GM12878 (cell line): Measurements from ENCODE around the gene FMOD. TPM values are rescaled to one million over a fixed set of nuclear protein-coding genes. Genes with fewer than 3 reads are reported as not detected.

Experiments used
- BMI1 ChIP-seq: fragments of 450-650 bp; IDR thresholded peaks from 2 replicates; pipeline ENCODE4 v1.6.1; 2016; ENCODE audit warnings: mild to moderate bottlenecking, moderate library complexity, borderline replicate concordance
- CBX5 ChIP-seq: sonication (generic); IDR thresholded peaks from 2 replicates; pipeline ENCODE4 v1.6.1; 2016; ENCODE audit warnings: low read depth, moderate library complexity, mild to moderate bottlenecking, inconsistent platforms
- CHD2 ChIP-seq: IDR thresholded peaks from 2 replicates; pipeline ENCODE4 v1.6.1; 2011; ENCODE audit warnings: low read depth, low read length, improper control_type of control experiment, borderline replicate concordance
- DPF2 ChIP-seq: fragments of 450-650 bp; IDR thresholded peaks from 2 replicates; pipeline ENCODE4 v1.6.1; 2017; ENCODE audit warnings: mild to moderate bottlenecking
- GABPA ChIP-seq: IDR thresholded peaks from 2 replicates; pipeline ENCODE4 v1.6.1; 2014; ENCODE audit warnings: antibody characterized with exemption, low read depth, mild to moderate bottlenecking, inconsistent platforms
- IKZF1 ChIP-seq: fragments of 450-650 bp; conservative IDR thresholded peaks from 2 replicates; pipeline ENCODE4 v1.6.1; 2017; ENCODE audit warnings: antibody characterized with exemption, mild to moderate bottlenecking
- KAT2A ChIP-seq: conservative IDR thresholded peaks from 2 replicates; pipeline ENCODE4 v1.6.1; 2011; ENCODE audit warnings: low read depth, low read length; ENCODE audit not compliant: control insufficient read depth
- KLF5 ChIP-seq: fragments of 450-650 bp; IDR thresholded peaks from 2 replicates; pipeline ENCODE4 v1.6.1; 2014; ENCODE audit warnings: mild to moderate bottlenecking; ENCODE audit not compliant: partially characterized antibody
- MYC ChIP-seq: IDR thresholded peaks from 2 replicates; pipeline ENCODE4 v1.6.1; 2011; ENCODE audit warnings: mild to moderate bottlenecking, low read length, moderate library complexity, inconsistent platforms; ENCODE audit not compliant: insufficient read depth, insufficient replicate concordance, insufficient read length, severe bottlenecking
- NFYA ChIP-seq: IDR thresholded peaks from 2 replicates; pipeline ENCODE4 v1.6.1; 2011; ENCODE audit warnings: low read depth, mild to moderate bottlenecking, low read length, improper control_type of control experiment, borderline replicate concordance
- PAX5 ChIP-seq: IDR thresholded peaks from 2 replicates; pipeline ENCODE4 v1.6.1; 2011; ENCODE audit warnings: low read depth, low read length, borderline replicate concordance
- POLR2A ChIP-seq: IDR thresholded peaks from 2 replicates; pipeline ENCODE4 v1.6.1; 2011; ENCODE audit warnings: low read depth, mild to moderate bottlenecking, low read length
- RCOR1 ChIP-seq: conservative IDR thresholded peaks from 2 replicates; pipeline ENCODE4 v1.6.1; 2012; ENCODE audit warnings: low read depth, low read length, improper control_type of control experiment
- RELA ChIP-seq: fragments of 450-650 bp; IDR thresholded peaks from 2 replicates; pipeline ENCODE4 v1.8.0; 2014; ENCODE audit warnings: borderline replicate concordance; ENCODE audit not compliant: partially characterized antibody
- SP1 ChIP-seq: IDR thresholded peaks from one replicate; pipeline ENCODE4 v1.6.1; 2011; ENCODE audit warnings: low read depth, low read length
- TARDBP ChIP-seq: IDR thresholded peaks from 2 replicates; pipeline ENCODE4 v1.6.1; 2016; ENCODE audit warnings: borderline replicate concordance
- WRNIP1 ChIP-seq: IDR thresholded peaks from 2 replicates; pipeline ENCODE4 v1.6.1; 2011; ENCODE audit warnings: low read depth, low read length, improper control_type of control experiment, borderline replicate concordance
- ZNF592 ChIP-seq: fragments of 450-650 bp; IDR thresholded peaks from 2 replicates; pipeline ENCODE4 v1.6.1; 2017; ENCODE audit warnings: mild to moderate bottlenecking, moderate library complexity
- ZSCAN29 ChIP-seq: fragments of 450-650 bp; IDR thresholded peaks from 2 replicates; pipeline ENCODE4 v1.6.1; 2017; ENCODE audit warnings: mild to moderate bottlenecking, moderate library complexity
- ZZZ3 ChIP-seq: IDR thresholded peaks from 2 replicates; pipeline ENCODE4 v1.6.1; 2011; ENCODE audit warnings: low read depth; ENCODE audit not compliant: control insufficient read depth, insufficient read length
- polyA plus RNA-seq, 11 experiments: library from polyadenylated mRNA; depleted of rRNA in 4 of 11; unstranded in 6 of 11; stranded (reverse) in 5 of 11; fragments of >200 nt; fragmentation: Nextera tagmentation in 4 of 11; fragmentation: Illumina TruSeq in 1 of 11; extraction: Ambion mirVana in 4 of 11; extraction: Trizol in 1 of 11; gene quantifications; 1 replicate in 1 of 11; 2 replicates in 10 of 11; pipeline versions ENCODE4 v1.2.1 to v1.2.3, GENCODE V29; 2011 to 2016; ENCODE audit warnings: inconsistent platforms in 2 of 11, missing spikeins in 2 of 11, low read depth in 1 of 11
- total RNA-seq, 4 experiments: library from RNA; depleted of rRNA in 3 of 4; stranded (reverse); fragments of >200 nt in 3 of 4; fragmentation: Illumina TruSeq in 1 of 4; extraction: Trizol in 1 of 4; gene quantifications; 2 replicates each; pipeline versions ENCODE4 v1.2.1 to v1.2.3, GENCODE V29; 2013 to 2021
- TF ChIP-seq, protein P1 (sequence below): IDR thresholded peaks from 2 replicates; pipeline ENCODE4 v1.6.1; 2011; ENCODE audit warnings: borderline replicate concordance, low read depth, mild to moderate bottlenecking, moderate library complexity, low read length; ENCODE audit not compliant: insufficient read depth, poor library complexity, severe bottlenecking
- TF ChIP-seq, protein P2 (sequence below): fragments of 450-650 bp; formaldehyde crosslinking; IDR thresholded peaks from 2 replicates; pipeline ENCODE4 v1.5.0; 2022; ENCODE audit warnings: mild to moderate bottlenecking, missing genetic modification characterization
- TF ChIP-seq, protein P3 (sequence below): IDR thresholded peaks from 2 replicates; pipeline ENCODE4 v1.6.1; 2011; ENCODE audit warnings: low read depth, mild to moderate bottlenecking, low read length, moderate library complexity, borderline replicate concordance; ENCODE audit errors: extremely low read depth

FMOD gene
- total and polyA plus RNA-seq, 10 of the 15 experiments (the other 5 are each of a cell fraction or from before 2014, with no cell fraction given), result 0.03 to 0.26 (median 0.11) TPM; not detected in 7

GRCh38 chr1:203306965-203307541, 43.9 kb downstream of the FMOD start (continued):
- TF ChIP-seq IKZF1 (0 out of 2 replicates have a peak, but pooled peaks have one; percentile 18), DPF2 (no peak), CHD2 (no peak), RCOR1 (0 out of 2 replicates have a peak, but pooled peaks have one; percentile 52), BMI1 (no peak), KAT2A (no peak), PAX5 (peak; percentile 81), ZZZ3 (no peak), NFYA (no peak), TARDBP (no peak), CBX5 (no peak), SP1 (no peak), WRNIP1 (no peak), ZSCAN29 (no peak), ZNF592 (no peak), GABPA (no peak), RELA (no peak), KLF5 (no peak), MYC (no peak), POLR2A (peak; percentile 79)
- TF ChIP-seq, protein P1, sequence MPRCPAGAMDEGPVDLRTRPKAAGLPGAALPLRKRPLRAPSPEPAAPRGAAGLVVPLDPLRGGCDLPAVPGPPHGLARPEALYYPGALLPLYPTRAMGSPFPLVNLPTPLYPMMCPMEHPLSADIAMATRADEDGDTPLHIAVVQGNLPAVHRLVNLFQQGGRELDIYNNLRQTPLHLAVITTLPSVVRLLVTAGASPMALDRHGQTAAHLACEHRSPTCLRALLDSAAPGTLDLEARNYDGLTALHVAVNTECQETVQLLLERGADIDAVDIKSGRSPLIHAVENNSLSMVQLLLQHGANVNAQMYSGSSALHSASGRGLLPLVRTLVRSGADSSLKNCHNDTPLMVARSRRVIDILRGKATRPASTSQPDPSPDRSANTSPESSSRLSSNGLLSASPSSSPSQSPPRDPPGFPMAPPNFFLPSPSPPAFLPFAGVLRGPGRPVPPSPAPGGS, result no peak
- TF ChIP-seq, protein P2, sequence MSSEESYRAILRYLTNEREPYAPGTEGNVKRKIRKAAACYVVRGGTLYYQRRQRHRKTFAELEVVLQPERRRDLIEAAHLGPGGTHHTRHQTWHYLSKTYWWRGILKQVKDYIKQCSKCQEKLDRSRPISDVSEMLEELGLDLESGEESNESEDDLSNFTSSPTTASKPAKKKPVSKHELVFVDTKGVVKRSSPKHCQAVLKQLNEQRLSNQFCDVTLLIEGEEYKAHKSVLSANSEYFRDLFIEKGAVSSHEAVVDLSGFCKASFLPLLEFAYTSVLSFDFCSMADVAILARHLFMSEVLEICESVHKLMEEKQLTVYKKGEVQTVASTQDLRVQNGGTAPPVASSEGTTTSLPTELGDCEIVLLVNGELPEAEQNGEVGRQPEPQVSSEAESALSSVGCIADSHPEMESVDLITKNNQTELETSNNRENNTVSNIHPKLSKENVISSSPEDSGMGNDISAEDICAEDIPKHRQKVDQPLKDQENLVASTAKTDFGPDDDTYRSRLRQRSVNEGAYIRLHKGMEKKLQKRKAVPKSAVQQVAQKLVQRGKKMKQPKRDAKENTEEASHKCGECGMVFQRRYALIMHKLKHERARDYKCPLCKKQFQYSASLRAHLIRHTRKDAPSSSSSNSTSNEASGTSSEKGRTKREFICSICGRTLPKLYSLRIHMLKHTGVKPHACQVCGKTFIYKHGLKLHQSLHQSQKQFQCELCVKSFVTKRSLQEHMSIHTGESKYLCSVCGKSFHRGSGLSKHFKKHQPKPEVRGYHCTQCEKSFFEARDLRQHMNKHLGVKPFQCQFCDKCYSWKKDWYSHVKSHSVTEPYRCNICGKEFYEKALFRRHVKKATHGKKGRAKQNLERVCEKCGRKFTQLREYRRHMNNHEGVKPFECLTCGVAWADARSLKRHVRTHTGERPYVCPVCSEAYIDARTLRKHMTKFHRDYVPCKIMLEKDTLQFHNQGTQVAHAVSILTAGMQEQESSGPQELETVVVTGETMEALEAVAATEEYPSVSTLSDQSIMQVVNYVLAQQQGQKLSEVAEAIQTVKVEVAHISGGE (CRISPR knock-in tag), result no peak
- TF ChIP-seq, protein P3, sequence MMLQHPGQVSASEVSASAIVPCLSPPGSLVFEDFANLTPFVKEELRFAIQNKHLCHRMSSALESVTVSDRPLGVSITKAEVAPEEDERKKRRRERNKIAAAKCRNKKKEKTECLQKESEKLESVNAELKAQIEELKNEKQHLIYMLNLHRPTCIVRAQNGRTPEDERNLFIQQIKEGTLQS, result no peak
